ENCODE measurements around the gene OLFM2. TPM values are rescaled to one million over a fixed set of nuclear protein-coding genes. Genes with fewer than 3 reads are reported as not detected.

The OLFM2 gene
- total and polyA plus RNA-seq, 9 of the 15 experiments (the other 6 are each of a cell fraction or from before 2014, with no cell fraction given): 0.10 to 0.33 (median 0.23) TPM; not detected in 4

GRCh38 chr19:9818734-9819595, 117.3 kb downstream of the OLFM2 start, which contains the start of gene FBXL12 (continued):
- TF ChIP-seq, protein P1, sequence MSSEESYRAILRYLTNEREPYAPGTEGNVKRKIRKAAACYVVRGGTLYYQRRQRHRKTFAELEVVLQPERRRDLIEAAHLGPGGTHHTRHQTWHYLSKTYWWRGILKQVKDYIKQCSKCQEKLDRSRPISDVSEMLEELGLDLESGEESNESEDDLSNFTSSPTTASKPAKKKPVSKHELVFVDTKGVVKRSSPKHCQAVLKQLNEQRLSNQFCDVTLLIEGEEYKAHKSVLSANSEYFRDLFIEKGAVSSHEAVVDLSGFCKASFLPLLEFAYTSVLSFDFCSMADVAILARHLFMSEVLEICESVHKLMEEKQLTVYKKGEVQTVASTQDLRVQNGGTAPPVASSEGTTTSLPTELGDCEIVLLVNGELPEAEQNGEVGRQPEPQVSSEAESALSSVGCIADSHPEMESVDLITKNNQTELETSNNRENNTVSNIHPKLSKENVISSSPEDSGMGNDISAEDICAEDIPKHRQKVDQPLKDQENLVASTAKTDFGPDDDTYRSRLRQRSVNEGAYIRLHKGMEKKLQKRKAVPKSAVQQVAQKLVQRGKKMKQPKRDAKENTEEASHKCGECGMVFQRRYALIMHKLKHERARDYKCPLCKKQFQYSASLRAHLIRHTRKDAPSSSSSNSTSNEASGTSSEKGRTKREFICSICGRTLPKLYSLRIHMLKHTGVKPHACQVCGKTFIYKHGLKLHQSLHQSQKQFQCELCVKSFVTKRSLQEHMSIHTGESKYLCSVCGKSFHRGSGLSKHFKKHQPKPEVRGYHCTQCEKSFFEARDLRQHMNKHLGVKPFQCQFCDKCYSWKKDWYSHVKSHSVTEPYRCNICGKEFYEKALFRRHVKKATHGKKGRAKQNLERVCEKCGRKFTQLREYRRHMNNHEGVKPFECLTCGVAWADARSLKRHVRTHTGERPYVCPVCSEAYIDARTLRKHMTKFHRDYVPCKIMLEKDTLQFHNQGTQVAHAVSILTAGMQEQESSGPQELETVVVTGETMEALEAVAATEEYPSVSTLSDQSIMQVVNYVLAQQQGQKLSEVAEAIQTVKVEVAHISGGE (CRISPR knock-in tag; IDR thresholded peaks at IDR 0.05): 0 out of 6 replicates have a peak, but pooled peaks of 1 of the 3 experiments have one; percentile 48
- TF ChIP-seq, protein P2, sequence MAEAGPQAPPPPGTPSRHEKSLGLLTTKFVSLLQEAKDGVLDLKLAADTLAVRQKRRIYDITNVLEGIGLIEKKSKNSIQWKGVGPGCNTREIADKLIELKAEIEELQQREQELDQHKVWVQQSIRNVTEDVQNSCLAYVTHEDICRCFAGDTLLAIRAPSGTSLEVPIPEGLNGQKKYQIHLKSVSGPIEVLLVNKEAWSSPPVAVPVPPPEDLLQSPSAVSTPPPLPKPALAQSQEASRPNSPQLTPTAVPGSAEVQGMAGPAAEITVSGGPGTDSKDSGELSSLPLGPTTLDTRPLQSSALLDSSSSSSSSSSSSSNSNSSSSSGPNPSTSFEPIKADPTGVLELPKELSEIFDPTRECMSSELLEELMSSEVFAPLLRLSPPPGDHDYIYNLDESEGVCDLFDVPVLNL (CRISPR knock-in tag; IDR thresholded peaks at IDR 0.05; ENCODE audit: low read depth): no peak
- TF ChIP-seq NCOA1 (IDR thresholded peaks at IDR 0.05; ENCODE audit: low read depth) (peak; percentile 53; the same call in 1 of the 2 replicates), YBX1 (IDR thresholded peaks at IDR 0.05) (no peak), JUNB (CRISPR knock-in tag; conservative IDR thresholded peaks at IDR 0.05) (no peak), POLR2H (tag; IDR thresholded peaks at IDR 0.05; ENCODE audit: low read depth) (peak; percentile 64; the same call in 1 of the 2 replicates), TAF7 (tag; IDR thresholded peaks at IDR 0.05) (peak; percentile 74), ZNF3 (CRISPR knock-in tag; IDR thresholded peaks at IDR 0.05) (no peak), ZNF589 (CRISPR knock-in tag; IDR thresholded peaks at IDR 0.05; ENCODE audit: low read depth) (no peak), MCM2 (IDR thresholded peaks at IDR 0.05; ENCODE audit: low read depth) (no peak)
- TF ChIP-seq, protein P3, sequence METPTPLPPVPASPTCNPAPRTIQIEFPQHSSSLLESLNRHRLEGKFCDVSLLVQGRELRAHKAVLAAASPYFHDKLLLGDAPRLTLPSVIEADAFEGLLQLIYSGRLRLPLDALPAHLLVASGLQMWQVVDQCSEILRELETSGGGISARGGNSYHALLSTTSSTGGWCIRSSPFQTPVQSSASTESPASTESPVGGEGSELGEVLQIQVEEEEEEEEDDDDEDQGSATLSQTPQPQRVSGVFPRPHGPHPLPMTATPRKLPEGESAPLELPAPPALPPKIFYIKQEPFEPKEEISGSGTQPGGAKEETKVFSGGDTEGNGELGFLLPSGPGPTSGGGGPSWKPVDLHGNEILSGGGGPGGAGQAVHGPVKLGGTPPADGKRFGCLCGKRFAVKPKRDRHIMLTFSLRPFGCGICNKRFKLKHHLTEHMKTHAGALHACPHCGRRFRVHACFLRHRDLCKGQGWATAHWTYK (CRISPR knock-in tag; IDR thresholded peaks at IDR 0.05): no peak
- TF ChIP-seq, protein P4, sequence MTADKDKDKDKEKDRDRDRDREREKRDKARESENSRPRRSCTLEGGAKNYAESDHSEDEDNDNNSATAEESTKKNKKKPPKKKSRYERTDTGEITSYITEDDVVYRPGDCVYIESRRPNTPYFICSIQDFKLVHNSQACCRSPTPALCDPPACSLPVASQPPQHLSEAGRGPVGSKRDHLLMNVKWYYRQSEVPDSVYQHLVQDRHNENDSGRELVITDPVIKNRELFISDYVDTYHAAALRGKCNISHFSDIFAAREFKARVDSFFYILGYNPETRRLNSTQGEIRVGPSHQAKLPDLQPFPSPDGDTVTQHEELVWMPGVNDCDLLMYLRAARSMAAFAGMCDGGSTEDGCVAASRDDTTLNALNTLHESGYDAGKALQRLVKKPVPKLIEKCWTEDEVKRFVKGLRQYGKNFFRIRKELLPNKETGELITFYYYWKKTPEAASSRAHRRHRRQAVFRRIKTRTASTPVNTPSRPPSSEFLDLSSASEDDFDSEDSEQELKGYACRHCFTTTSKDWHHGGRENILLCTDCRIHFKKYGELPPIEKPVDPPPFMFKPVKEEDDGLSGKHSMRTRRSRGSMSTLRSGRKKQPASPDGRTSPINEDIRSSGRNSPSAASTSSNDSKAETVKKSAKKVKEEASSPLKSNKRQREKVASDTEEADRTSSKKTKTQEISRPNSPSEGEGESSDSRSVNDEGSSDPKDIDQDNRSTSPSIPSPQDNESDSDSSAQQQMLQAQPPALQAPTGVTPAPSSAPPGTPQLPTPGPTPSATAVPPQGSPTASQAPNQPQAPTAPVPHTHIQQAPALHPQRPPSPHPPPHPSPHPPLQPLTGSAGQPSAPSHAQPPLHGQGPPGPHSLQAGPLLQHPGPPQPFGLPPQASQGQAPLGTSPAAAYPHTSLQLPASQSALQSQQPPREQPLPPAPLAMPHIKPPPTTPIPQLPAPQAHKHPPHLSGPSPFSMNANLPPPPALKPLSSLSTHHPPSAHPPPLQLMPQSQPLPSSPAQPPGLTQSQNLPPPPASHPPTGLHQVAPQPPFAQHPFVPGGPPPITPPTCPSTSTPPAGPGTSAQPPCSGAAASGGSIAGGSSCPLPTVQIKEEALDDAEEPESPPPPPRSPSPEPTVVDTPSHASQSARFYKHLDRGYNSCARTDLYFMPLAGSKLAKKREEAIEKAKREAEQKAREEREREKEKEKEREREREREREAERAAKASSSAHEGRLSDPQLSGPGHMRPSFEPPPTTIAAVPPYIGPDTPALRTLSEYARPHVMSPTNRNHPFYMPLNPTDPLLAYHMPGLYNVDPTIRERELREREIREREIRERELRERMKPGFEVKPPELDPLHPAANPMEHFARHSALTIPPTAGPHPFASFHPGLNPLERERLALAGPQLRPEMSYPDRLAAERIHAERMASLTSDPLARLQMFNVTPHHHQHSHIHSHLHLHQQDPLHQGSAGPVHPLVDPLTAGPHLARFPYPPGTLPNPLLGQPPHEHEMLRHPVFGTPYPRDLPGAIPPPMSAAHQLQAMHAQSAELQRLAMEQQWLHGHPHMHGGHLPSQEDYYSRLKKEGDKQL (CRISPR knock-in tag; IDR thresholded peaks at IDR 0.05; ENCODE audit: borderline replicate concordance): no peak
